ENCODE results near the gene PLB1.

GRCh38 chr2:28552045-28552823 lies 56.4 kb downstream of the PLB1 start:
- TF ChIP-seq CTCF (IDR thresholded peaks at IDR 0.05) (no peak), CHD2 (IDR thresholded peaks at IDR 0.05; ENCODE audit: low read length, partially characterized antibody) (no peak), EP300 (IDR thresholded peaks at IDR 0.05) (no peak), HOXA7 (CRISPR knock-in tag; IDR thresholded peaks at IDR 0.05) (no peak), MAFK (IDR thresholded peaks at IDR 0.05; ENCODE audit: partially characterized antibody) (no peak), KDM5A (IDR thresholded peaks at IDR 0.05) (no peak), CBX2 (IDR thresholded peaks at IDR 0.05; ENCODE audit: borderline replicate concordance, low read depth) (no peak), ELK1 (IDR thresholded peaks at IDR 0.05; ENCODE audit: low read depth, low read length) (no peak), ESRRA (IDR thresholded peaks at IDR 0.05; ENCODE audit: borderline replicate concordance, low read length) (no peak), POLR2A (IDR thresholded peaks at IDR 0.05; ENCODE audit: low read length) (no peak), ZFP36 (IDR thresholded peaks at IDR 0.05; ENCODE audit: borderline replicate concordance, partially characterized antibody) (no peak), BCL3 (IDR thresholded peaks at IDR 0.05) (no peak), HOXB5 (CRISPR knock-in tag; IDR thresholded peaks at IDR 0.05) (no peak), PBX3 (IDR thresholded peaks at IDR 0.05) (no peak)

All from A549 (cell line).